Measurements from ENCODE around the gene IPO4.

The IPO4 gene

DNA sequence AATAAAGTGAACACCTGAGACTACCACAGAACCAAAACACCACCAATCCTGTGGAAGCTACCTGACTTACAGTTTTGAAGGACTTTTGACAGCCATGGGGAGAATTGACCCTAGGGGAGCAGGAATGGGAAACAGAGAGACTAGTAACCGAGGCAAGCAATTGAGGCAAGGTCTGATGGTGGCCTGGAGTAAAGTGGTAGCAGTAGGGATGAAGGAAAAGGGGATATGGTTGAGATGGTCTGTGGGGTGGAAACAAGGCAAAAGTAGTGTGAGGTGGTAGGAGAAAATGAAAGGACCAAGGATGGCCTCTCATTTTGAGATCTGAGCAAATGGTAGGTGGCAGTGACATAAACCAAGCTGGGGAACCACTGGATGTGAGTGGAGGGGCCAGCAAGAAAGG, 31.8 kb downstream of the IPO4 start:
- no peak overlapping the region for H3K4me3 ChIP-seq (ENCODE audit: insufficient read length, low read depth)
- TF ChIP-seq ZNF274 (IDR thresholded peaks at IDR 0.05; ENCODE audit: low read depth, low read length), result no peak
- TF ChIP-seq YY1 (IDR thresholded peaks at IDR 0.05; ENCODE audit: insufficient read depth, insufficient read length), result no peak
- no peak for TF ChIP-seq SUZ12 (IDR thresholded peaks at IDR 0.05; ENCODE audit: extremely low read depth, insufficient read depth, insufficient read length)
- H3K27me3 ChIP-seq (ENCODE audit: insufficient read depth, insufficient read length), result no peaks in the 10 kb centered on the region
- H3K9ac ChIP-seq (ENCODE audit: insufficient read length, low read depth), result no peak overlapping the region
- H3K36me3 ChIP-seq (ENCODE audit: insufficient read depth, insufficient read length, low read length), result peaks cover 69% of the 10 kb centered on the region
- no peak for DNase-seq (ENCODE audit: low read depth, low spot score)
- H3K9me3 ChIP-seq (ENCODE audit: insufficient read depth, low read length), result no peaks in the 10 kb centered on the region
- no peaks in the 10 kb centered on the region for H3K4me1 ChIP-seq (ENCODE audit: insufficient read depth, insufficient read length)

DNA sequence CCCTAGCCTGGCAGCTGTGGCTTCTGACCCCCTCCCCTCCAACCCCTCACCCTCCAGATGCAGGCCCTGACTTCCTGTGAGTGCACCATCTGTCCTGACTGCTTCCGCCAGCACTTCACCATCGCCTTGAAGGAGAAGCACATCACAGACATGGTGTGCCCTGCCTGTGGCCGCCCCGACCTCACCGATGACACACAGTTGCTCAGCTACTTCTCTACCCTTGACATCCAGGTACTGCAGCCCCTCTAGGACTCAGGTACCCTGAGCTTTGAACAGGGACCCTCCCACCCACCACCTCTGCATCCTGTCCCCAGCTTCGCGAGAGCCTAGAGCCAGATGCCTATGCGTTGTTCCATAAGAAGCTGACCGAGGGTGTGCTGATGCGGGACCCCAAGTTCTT, 33.5 kb downstream of the IPO4 start:
- peaks cover 76% of the 10 kb centered on the region for H3K36me3 ChIP-seq (ENCODE audit: insufficient read depth, insufficient read length, low read length)
- no peak overlapping the region for H3K4me3 ChIP-seq (ENCODE audit: insufficient read length, low read depth)
- H3K9me3 ChIP-seq (ENCODE audit: insufficient read depth, low read length), result no peaks in the 10 kb centered on the region
- H3K9ac ChIP-seq (ENCODE audit: insufficient read length, low read depth), result no peak overlapping the region
- H3K4me1 ChIP-seq (ENCODE audit: insufficient read depth, insufficient read length), result no peaks in the 10 kb centered on the region
- DNase-seq (ENCODE audit: low read depth, low spot score), result no peak
- no peaks in the 10 kb centered on the region for H3K27me3 ChIP-seq (ENCODE audit: insufficient read depth, insufficient read length)
- TF ChIP-seq YY1 (IDR thresholded peaks at IDR 0.05; ENCODE audit: insufficient read depth, insufficient read length) (no peak), ZNF274 (IDR thresholded peaks at IDR 0.05; ENCODE audit: low read depth, low read length) (no peak), SUZ12 (IDR thresholded peaks at IDR 0.05; ENCODE audit: extremely low read depth, insufficient read depth, insufficient read length) (no peak)

- no peak for TF ChIP-seq SUZ12 (IDR thresholded peaks at IDR 0.05; ENCODE audit: extremely low read depth, insufficient read depth, insufficient read length)
- TF ChIP-seq ZNF274 (IDR thresholded peaks at IDR 0.05; ENCODE audit: low read depth, low read length), result no peak
- no peak for TF ChIP-seq YY1 (IDR thresholded peaks at IDR 0.05; ENCODE audit: insufficient read depth, insufficient read length)
- DNase-seq (ENCODE audit: low read depth, low spot score), result no peak
- H3K4me3 ChIP-seq (ENCODE audit: insufficient read length, low read depth), result no peak overlapping the region
- H3K9me3 ChIP-seq (ENCODE audit: insufficient read depth, low read length), result no peaks in the 10 kb centered on the region
- H3K36me3 ChIP-seq (ENCODE audit: insufficient read depth, insufficient read length, low read length), result peaks cover 59% of the 10 kb centered on the region
- no peaks in the 10 kb centered on the region for H3K4me1 ChIP-seq (ENCODE audit: insufficient read depth, insufficient read length)
- no peaks in the 10 kb centered on the region for H3K27me3 ChIP-seq (ENCODE audit: insufficient read depth, insufficient read length)
- no peak overlapping the region for H3K9ac ChIP-seq (ENCODE audit: insufficient read length, low read depth)
Measured at GRCh38 chr14:24151404-24152080, 37.1 kb downstream of the IPO4 start.

DNA sequence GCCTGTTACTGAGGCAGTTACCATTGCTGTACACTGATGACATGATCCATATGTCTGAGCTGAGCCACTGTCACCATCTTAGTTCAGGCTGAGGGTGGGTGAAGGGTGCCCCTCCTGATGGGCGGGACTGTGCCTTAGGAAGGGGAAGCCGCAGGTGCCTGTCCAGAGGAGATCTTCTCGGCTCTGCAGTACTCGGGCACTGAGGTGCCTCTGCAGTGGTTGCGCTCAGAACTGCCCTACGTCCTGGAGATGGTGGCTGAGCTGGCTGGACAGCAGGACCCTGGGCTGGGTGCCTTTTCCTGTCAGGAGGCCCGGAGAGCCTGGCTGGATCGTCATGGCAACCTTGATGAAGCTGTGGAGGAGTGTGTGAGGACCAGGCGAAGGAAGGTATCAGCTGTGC, 37.6 kb downstream of the IPO4 start:
- Histone ChIP-seq H3K4me3 (ENCODE audit: insufficient read length, low read depth) (no peak overlapping the region), H3K9ac (ENCODE audit: insufficient read length, low read depth) (no peak overlapping the region), H3K27me3 (ENCODE audit: insufficient read depth, insufficient read length) (no peaks in the 10 kb centered on the region), H3K4me1 (ENCODE audit: insufficient read depth, insufficient read length) (no peaks in the 10 kb centered on the region), H3K9me3 (ENCODE audit: insufficient read depth, low read length) (no peaks in the 10 kb centered on the region), H3K36me3 (ENCODE audit: insufficient read depth, insufficient read length, low read length) (peaks cover 55% of the 10 kb centered on the region)
- TF ChIP-seq YY1 (IDR thresholded peaks at IDR 0.05; ENCODE audit: insufficient read depth, insufficient read length) (no peak), ZNF274 (IDR thresholded peaks at IDR 0.05; ENCODE audit: low read depth, low read length) (no peak), SUZ12 (IDR thresholded peaks at IDR 0.05; ENCODE audit: extremely low read depth, insufficient read depth, insufficient read length) (no peak)
- DNase-seq (ENCODE audit: low read depth, low spot score), result no peak

- H3K36me3 ChIP-seq (ENCODE audit: insufficient read depth, insufficient read length, low read length), result peaks cover 51% of the 10 kb centered on the region
Measured at GRCh38 chr14:24150567-24150966, 38.0 kb downstream of the IPO4 start.

GRCh38 chr14:24150061-24150460, 38.6 kb downstream of the IPO4 start:
- no peaks in the 10 kb centered on the region for H3K27me3 ChIP-seq (ENCODE audit: insufficient read depth, insufficient read length)
- TF ChIP-seq SUZ12 (IDR thresholded peaks at IDR 0.05; ENCODE audit: extremely low read depth, insufficient read depth, insufficient read length), result no peak
- TF ChIP-seq YY1 (IDR thresholded peaks at IDR 0.05; ENCODE audit: insufficient read depth, insufficient read length), result no peak
- TF ChIP-seq ZNF274 (IDR thresholded peaks at IDR 0.05; ENCODE audit: low read depth, low read length), result no peak
- H3K36me3 ChIP-seq (ENCODE audit: insufficient read depth, insufficient read length, low read length), result peaks cover 50% of the 10 kb centered on the region
- H3K9ac ChIP-seq (ENCODE audit: insufficient read length, low read depth), result no peak overlapping the region
- no peaks in the 10 kb centered on the region for H3K9me3 ChIP-seq (ENCODE audit: insufficient read depth, low read length)
- H3K4me3 ChIP-seq (ENCODE audit: insufficient read length, low read depth), result no peak overlapping the region
- no peaks in the 10 kb centered on the region for H3K4me1 ChIP-seq (ENCODE audit: insufficient read depth, insufficient read length)
- DNase-seq (ENCODE audit: low read depth, low spot score), result no peak

More at GRCh38 chr14:24150567-24150966, 38.0 kb downstream of the IPO4 start:
- Histone ChIP-seq H3K4me3 (ENCODE audit: insufficient read length, low read depth) (no peak overlapping the region), H3K9me3 (ENCODE audit: insufficient read depth, low read length) (no peaks in the 10 kb centered on the region), H3K27me3 (ENCODE audit: insufficient read depth, insufficient read length) (no peaks in the 10 kb centered on the region), H3K4me1 (ENCODE audit: insufficient read depth, insufficient read length) (no peaks in the 10 kb centered on the region), H3K9ac (ENCODE audit: insufficient read length, low read depth) (no peak overlapping the region)
- DNase-seq (ENCODE audit: low read depth, low spot score), result no peak
- TF ChIP-seq SUZ12 (IDR thresholded peaks at IDR 0.05; ENCODE audit: extremely low read depth, insufficient read depth, insufficient read length), result no peak
- TF ChIP-seq YY1 (IDR thresholded peaks at IDR 0.05; ENCODE audit: insufficient read depth, insufficient read length), result no peak
- no peak for TF ChIP-seq ZNF274 (IDR thresholded peaks at IDR 0.05; ENCODE audit: low read depth, low read length)

DNA sequence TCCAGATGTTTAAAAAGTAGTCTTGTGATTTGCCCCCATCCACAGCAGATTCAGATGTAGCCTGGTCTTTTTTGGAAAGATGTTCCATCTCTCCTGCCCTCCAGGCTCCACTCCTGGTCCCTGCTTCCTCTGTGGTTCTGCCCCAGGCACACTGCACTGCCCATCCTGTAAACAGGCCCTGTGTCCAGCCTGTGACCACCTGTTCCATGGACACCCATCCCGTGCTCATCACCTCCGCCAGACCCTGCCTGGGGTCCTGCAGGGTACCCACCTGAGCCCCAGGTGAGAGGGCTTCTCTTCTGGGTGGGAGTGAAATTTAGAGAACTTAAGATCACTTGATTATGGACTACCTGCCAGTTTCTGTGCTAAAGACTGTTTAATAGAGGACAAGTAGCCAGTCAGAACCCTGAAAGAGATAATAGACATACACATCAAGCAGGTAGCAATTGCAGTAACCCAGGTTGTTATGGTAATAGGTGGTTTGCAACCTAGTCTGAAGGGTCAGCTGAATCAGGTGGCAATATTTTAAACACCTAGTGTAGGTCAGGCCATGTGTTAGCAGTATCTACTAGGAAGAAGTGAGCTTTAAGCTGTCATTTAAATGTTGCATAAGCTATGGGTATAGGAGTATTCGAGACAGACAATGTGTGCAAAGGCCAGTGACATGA, 39.2 kb downstream of the IPO4 start:
- no peak for DNase-seq (ENCODE audit: low read depth, low spot score)
- H3K4me3 ChIP-seq (ENCODE audit: insufficient read length, low read depth), result no peak overlapping the region
- TF ChIP-seq SUZ12 (IDR thresholded peaks at IDR 0.05; ENCODE audit: extremely low read depth, insufficient read depth, insufficient read length), result no peak
- no peak for TF ChIP-seq YY1 (IDR thresholded peaks at IDR 0.05; ENCODE audit: insufficient read depth, insufficient read length)
- no peak for TF ChIP-seq ZNF274 (IDR thresholded peaks at IDR 0.05; ENCODE audit: low read depth, low read length)
- H3K36me3 ChIP-seq (ENCODE audit: insufficient read depth, insufficient read length, low read length), result peaks cover 48% of the 10 kb centered on the region
- H3K27me3 ChIP-seq (ENCODE audit: insufficient read depth, insufficient read length), result no peaks in the 10 kb centered on the region
- no peaks in the 10 kb centered on the region for H3K4me1 ChIP-seq (ENCODE audit: insufficient read depth, insufficient read length)
- H3K9me3 ChIP-seq (ENCODE audit: insufficient read depth, low read length), result no peaks in the 10 kb centered on the region
- no peak overlapping the region for H3K9ac ChIP-seq (ENCODE audit: insufficient read length, low read depth)
